ENCODE data around the gene SLC25A5.
"Not testable (repeated sequence)": the region's sequence is repeated elsewhere in the genome, so short reads cannot be mapped to it uniquely, and the experiment has no call there.

SLC25A5 gene

GRCh38 chrX:119467842-119468550 is at the start of gene SLC25A5:
SLC25A5 (plus strand) TSS chrX:119468444; CDS start chrX:119468516, 72 bp downstream.
- peak; percentile 73 for DNase-seq

DNA sequence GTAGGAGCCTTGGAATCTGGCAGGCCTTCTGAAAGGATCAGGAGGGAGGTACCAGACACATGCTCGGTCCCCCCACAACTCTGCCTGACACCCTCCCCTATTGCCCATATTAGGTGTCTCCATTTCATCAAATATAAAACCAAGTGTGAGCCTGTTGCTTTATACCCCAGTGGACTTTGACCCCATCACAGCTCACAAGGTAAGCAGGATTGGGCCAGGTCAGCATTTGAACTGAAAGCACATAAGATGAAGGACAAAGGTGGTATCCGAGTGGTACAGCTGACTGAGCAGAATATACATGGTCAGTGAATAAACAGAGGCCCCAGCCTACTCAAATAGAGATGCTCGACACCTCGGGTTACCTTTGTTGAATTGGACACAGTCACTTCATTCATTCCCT is 49.1 kb upstream of the SLC25A5 start:
- DNase-seq: no peak

DNA sequence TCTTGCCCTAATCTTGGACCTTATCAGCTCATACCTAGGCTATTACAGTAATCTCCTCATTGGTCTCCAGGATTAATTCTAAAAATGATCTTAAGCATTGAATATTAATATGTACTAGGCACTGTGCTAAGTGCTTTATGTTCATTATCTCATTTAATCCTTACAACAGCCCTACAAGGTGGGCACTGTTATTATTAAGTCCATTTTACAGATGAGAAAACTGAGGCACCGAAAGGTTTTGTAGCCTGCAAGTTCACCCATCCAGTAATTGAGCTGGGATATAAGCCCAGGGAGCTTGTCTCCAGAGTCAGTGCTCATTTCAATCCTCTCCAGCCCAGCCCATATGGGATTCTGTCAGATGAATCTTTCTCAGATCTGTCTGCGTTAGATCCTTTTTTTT is 48.3 kb upstream of the SLC25A5 start:
- no peak for DNase-seq

GRCh38 chrX:119421016-119421705 is 47.1 kb upstream of the SLC25A5 start:
- no peak for DNase-seq

DNA sequence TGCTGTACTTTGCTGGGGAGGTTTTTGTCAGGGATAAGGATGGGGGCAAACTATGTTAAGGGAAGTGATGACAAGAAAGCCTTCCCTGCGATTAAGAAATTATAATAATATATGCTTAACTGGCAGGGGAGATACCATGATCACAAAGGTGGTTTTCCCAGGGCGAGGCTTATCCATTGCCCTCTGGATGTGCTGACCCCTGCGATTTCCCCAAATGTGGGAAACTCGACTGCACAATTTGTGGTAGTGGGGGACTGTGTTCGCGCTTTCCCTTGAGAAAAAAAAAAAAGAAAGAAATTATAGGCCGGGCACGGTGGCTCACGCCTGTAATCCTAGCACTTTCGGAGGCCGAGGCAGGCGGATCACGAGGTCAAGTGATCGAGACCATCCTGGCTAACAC is 44.6 kb upstream of the SLC25A5 start:
- peak; percentile 17 for DNase-seq

GRCh38 chrX:119424999-119425398 is 43.2 kb upstream of the SLC25A5 start:
- DNase-seq: no peak

GRCh38 chrX:119427024-119427794 is 41.0 kb upstream of the SLC25A5 start:
- DNase-seq: peak; percentile 19

GRCh38 chrX:119427795-119428185 is 40.5 kb upstream of the SLC25A5 start:
- DNase-seq: no peak

DNA sequence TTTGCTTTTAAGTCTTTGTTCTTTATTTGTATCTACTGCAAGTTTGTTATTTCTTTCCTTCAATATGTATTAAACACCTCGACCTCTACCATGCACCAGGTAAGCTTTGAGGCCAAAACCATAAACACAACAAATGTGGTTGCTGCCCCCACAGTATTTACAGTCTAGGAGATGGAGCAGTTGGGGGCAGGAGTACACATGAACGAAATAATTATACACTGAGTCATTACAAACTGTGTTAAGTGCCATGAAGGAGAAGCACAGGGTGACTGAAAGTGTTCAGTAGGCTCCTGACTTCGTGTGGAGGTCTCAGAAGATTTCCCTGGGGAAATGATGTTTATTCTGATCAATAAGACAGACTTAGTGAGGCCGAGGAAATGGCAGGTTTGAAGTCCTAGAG is 38.8 kb upstream of the SLC25A5 start:
- no peak for DNase-seq

GRCh38 chrX:119441295-119441694 is 26.9 kb upstream of the SLC25A5 start:
- not testable (repeated sequence) for DNase-seq

GRCh38 chrX:119442286-119442685 is 26.0 kb upstream of the SLC25A5 start:
- no peak for DNase-seq

GRCh38 chrX:119453202-119453601 is 15.0 kb upstream of the SLC25A5 start:
- no peak for DNase-seq

DNA sequence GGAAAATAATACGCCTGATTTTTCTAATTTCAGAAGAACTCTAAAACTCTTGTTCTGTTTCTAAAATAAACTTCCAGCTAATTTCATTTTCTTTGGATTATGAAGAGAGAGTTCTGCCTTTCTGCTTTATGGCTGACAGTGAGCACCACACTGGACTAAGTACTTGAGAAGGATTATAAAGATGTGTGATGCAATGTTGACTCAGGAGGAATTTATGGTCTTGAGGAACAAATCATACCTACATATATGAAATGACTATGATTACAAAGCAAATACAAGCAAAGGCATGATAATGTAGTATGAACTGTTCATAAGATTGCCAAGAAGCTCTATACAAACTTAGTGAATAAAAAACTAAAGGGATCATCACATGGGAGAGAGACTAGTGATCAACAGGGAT is 13.0 kb upstream of the SLC25A5 start:
- no peak for DNase-seq

GRCh38 chrX:119459181-119459580 is 9.1 kb upstream of the SLC25A5 start:
- DNase-seq: no peak

DNA sequence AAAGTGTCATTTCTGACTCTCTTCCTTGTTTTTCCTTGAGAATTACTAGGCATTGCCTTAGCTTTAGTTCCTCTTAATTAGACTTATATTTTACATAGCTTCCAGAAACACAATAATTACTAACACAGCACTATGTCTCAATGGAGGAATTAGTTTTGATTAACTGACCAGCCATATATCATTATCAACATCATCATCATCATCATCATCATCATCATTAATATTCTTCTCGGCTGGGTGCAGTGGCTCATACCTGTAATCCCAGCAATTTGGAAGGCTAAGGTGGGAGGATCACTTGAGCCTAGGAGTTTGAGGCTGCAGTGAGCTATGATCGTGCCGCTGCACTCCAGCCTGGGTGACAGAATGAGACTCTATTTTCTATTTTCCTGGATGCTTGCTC is 2.7 kb upstream of the SLC25A5 start:
- DNase-seq: no peak

GRCh38 chrX:119466970-119467369 is 1.3 kb upstream of the SLC25A5 start:
- no peak for DNase-seq

- DNase-seq: no peak
Measured at GRCh38 chrX:119467433-119467832, 811 bp upstream of the SLC25A5 start.

- DNase-seq: peak; percentile 85
Measured at GRCh38 chrX:119468551-119469312, 488 bp downstream of the SLC25A5 start.

- no peak for DNase-seq
Measured at GRCh38 chrX:119469313-119469635, 1.0 kb downstream of the SLC25A5 start.

- DNase-seq: no peak
Measured at GRCh38 chrX:119474615-119475388, 6.6 kb downstream of the SLC25A5 start.

GRCh38 chrX:119475389-119476101 is 7.3 kb downstream of the SLC25A5 start:
- DNase-seq: no peak

DNA sequence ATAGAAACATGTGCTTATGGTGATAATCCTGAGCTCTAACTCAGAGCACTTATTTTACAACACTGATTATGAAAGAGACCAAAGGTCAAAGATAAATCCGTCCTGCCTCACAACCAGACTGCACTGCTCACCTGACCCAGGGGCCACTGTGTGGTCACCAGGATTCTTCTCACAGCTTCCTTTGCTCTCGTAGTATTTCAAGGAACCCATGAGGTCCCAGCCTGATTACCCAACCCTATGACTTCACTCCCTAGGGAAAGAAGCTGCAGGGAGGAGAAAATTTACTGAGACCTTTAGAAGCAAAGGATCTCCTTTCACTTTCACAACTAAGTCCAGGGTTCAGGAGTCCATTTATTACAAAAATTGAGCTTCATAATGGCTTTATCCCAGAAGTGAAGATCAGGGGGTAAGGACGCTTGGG is 9.6 kb downstream of the SLC25A5 start:
- DNase-seq: no peak
